Keratinocyte (primary cell): ENCODE data around the gene TLCD3B. TPM values are rescaled to one million over a fixed set of nuclear protein-coding genes. Genes with fewer than 3 reads are reported as not detected.

Experiments
- DNase-seq: peaks from one replicate; pipeline ENCODE4 v3.0.0-alpha.2; 2011; ENCODE audit warnings: low read depth, missing footprints, low spot score
- FAIRE-seq: peaks from 2 replicates; lab custom pipeline; 2011; peaks lifted over from hg19 to GRCh38; lab: Jason Lieb, UNC
- H2AFZ ChIP-seq: 2 replicates; pipeline ENCODE4 v1.6.0; 2012; ENCODE audit warnings: low read length, control low read depth, inconsistent platforms; ENCODE audit not compliant: control insufficient read depth
- H3K27ac ChIP-seq: 2 replicates; pipeline ENCODE4 v1.5.1; 2011; ENCODE audit warnings: low read length; ENCODE audit not compliant: control insufficient read depth, insufficient read depth
- H3K27me3 ChIP-seq: 3 replicates; pipeline ENCODE4 v1.6.0; 2011; ENCODE audit warnings: low read length; ENCODE audit not compliant: control insufficient read depth, insufficient read depth; ENCODE audit errors: extremely low read depth
- H3K36me3 ChIP-seq, 2 experiments: 2 replicates in 1 of 2; 3 replicates in 1 of 2; pipeline ENCODE4 v1.5.1; 2011; ENCODE audit warnings: low read length in 2 of 2, mild to moderate bottlenecking in 1 of 2; ENCODE audit not compliant: control insufficient read depth in 2 of 2, insufficient read depth in 2 of 2; ENCODE audit errors: extremely low read depth in 1 of 2
- H3K4me1 ChIP-seq: 3 replicates; pipeline ENCODE4 v1.5.1; 2011; ENCODE audit warnings: low read length; ENCODE audit not compliant: control insufficient read depth, insufficient read depth; ENCODE audit errors: extremely low read depth
- H3K4me2 ChIP-seq: 3 replicates; pipeline ENCODE4 v1.6.0; 2011; ENCODE audit warnings: low read depth, low read length; ENCODE audit not compliant: control insufficient read depth, insufficient read depth; ENCODE audit errors: extremely low read depth
- H3K4me3 ChIP-seq, 3 experiments: fragments of 200-600 bp in 1 of 3; sonication (generic) in 1 of 3; 2 replicates in 2 of 3; 3 replicates in 1 of 3; pipeline ENCODE4 v1.5.1; 2011 to 2016; ENCODE audit warnings: low read length in 3 of 3, mild to moderate bottlenecking in 3 of 3, control low read depth in 2 of 3, inconsistent platforms in 1 of 3, low read depth in 1 of 3, mixed read lengths in 1 of 3, mixed run types in 1 of 3, moderate library complexity in 1 of 3; ENCODE audit not compliant: control insufficient read depth in 2 of 3, insufficient read depth in 2 of 3; ENCODE audit errors: extremely low read depth in 1 of 3
- H3K79me2 ChIP-seq: 2 replicates; pipeline ENCODE4 v1.6.0; 2012; ENCODE audit warnings: low read length; ENCODE audit not compliant: control insufficient read depth, insufficient read depth
- H3K9ac ChIP-seq: 3 replicates; pipeline ENCODE4 v1.6.0; 2011; ENCODE audit warnings: low read length; ENCODE audit not compliant: control insufficient read depth, insufficient read depth; ENCODE audit errors: extremely low read depth
- H3K9me1 ChIP-seq: 3 replicates; pipeline ENCODE4 v1.6.0; 2011; ENCODE audit warnings: low read length; ENCODE audit not compliant: control insufficient read depth, insufficient read depth; ENCODE audit errors: extremely low read depth
- H3K9me3 ChIP-seq: 2 replicates; pipeline ENCODE4 v1.5.1; 2012; ENCODE audit warnings: low read depth, low read length; ENCODE audit not compliant: control insufficient read depth
- H4K20me1 ChIP-seq: 3 replicates; pipeline ENCODE4 v1.6.0; 2011; ENCODE audit warnings: low read length; ENCODE audit not compliant: control insufficient read depth, insufficient read depth; ENCODE audit errors: extremely low read depth
- EZH2 ChIP-seq: IDR thresholded peaks from one replicate; pipeline ENCODE4 v1.6.1; 2012; ENCODE audit warnings: inconsistent platforms, mild to moderate bottlenecking, low read length, moderate library complexity
- dilution Hi-C: fragments of 300-500 bp; cut with MboI; formaldehyde crosslinking; loops from one replicate; pipeline ENCODE4 v1.7.0; 2020; ENCODE audit warnings: low sequenced_read_pairs; ENCODE audit not compliant: extremely low pct_ligation_motif_present
- polyA plus RNA-seq, 5 experiments: library from polyadenylated mRNA; depleted of rRNA in 3 of 5; stranded (reverse) in 3 of 5; stranded (forward) in 1 of 5; unstranded in 1 of 5; fragments of >200 nt; gene quantifications; 1 replicate in 1 of 5; 2 replicates in 3 of 5; 3 replicates in 1 of 5; pipeline versions ENCODE4 v1.2.1 to v1.2.3, GENCODE V29; 2011 to 2012; ENCODE audit warnings: missing spikeins in 2 of 5, low read depth in 1 of 5, low replicate concordance in 1 of 5
- TF ChIP-seq, protein P1 (sequence below), 3 experiments: IDR thresholded peaks in 1 of 3; conservative IDR thresholded peaks in 1 of 3; optimal IDR thresholded peaks in 1 of 3; 2 replicates in 2 of 3; 3 replicates in 1 of 3; pipeline versions ENCODE3 to v1.5.1; 2011; ENCODE audit warnings: low read length in 3 of 3, mild to moderate bottlenecking in 3 of 3, moderate library complexity in 2 of 3, control low read depth in 1 of 3, inconsistent platforms in 1 of 3; ENCODE audit not compliant: insufficient read depth in 2 of 3; ENCODE audit errors: extremely low read depth in 1 of 3

TLCD3B gene
- polyA plus RNA-seq, 1 donor (not counting 4 experiments of a cell fraction or from before 2014, with no cell fraction given), result not detected

DNA sequence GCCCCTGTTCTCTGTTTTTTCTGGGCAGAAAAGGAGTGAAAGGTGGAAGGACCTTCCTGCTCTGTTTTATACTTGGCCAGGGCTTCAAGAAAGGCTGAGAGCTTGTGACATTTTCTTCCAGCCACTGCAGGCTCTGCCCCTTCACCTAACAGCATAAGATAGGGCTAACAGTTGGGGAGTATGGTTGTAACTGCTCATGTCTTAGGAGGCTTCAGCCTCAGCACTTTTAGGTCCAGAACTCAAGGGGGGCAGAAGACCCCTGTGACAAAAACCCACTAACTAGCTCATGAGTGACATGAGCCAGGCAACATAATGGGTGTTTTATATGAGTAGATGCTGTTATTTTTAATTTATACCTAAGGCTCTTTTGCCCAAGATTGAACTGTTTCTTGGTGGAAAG lies 39.4 kb upstream of the TLCD3B start:
- peaks cover 42 to 50% of the 10 kb centered on the region in 2 experiments for H3K36me3 ChIP-seq
- no peak overlapping the region for H2AFZ ChIP-seq
- no peak overlapping the region for H3K4me2 ChIP-seq
- FAIRE-seq (no peak), DNase-seq (no peak)
- no peaks in the 10 kb centered on the region for H3K9me1 ChIP-seq
- no peak overlapping the region for H3K4me3 ChIP-seq
- H3K9me3 ChIP-seq, result no peaks in the 10 kb centered on the region
- H3K27me3 ChIP-seq, result no peaks in the 10 kb centered on the region
- peaks cover 48% of the 10 kb centered on the region for H3K79me2 ChIP-seq
- TF ChIP-seq EZH2, result no peak
- TF ChIP-seq, protein P1, sequence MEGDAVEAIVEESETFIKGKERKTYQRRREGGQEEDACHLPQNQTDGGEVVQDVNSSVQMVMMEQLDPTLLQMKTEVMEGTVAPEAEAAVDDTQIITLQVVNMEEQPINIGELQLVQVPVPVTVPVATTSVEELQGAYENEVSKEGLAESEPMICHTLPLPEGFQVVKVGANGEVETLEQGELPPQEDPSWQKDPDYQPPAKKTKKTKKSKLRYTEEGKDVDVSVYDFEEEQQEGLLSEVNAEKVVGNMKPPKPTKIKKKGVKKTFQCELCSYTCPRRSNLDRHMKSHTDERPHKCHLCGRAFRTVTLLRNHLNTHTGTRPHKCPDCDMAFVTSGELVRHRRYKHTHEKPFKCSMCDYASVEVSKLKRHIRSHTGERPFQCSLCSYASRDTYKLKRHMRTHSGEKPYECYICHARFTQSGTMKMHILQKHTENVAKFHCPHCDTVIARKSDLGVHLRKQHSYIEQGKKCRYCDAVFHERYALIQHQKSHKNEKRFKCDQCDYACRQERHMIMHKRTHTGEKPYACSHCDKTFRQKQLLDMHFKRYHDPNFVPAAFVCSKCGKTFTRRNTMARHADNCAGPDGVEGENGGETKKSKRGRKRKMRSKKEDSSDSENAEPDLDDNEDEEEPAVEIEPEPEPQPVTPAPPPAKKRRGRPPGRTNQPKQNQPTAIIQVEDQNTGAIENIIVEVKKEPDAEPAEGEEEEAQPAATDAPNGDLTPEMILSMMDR (optimal IDR thresholded peaks at IDR 0.05 in 1 of 3, IDR thresholded peaks at IDR 0.05 in 1 of 3, conservative IDR thresholded peaks at IDR 0.05 in 1 of 3; ENCODE audit: extremely low read depth in 1 of 3, insufficient read depth in 2 of 3, low read length in 3 of 3), result no peak
- no peak overlapping the region for H3K27ac ChIP-seq
- dilution Hi-C loops, result no loop called here
- peaks cover 30% of the 10 kb centered on the region for H3K4me1 ChIP-seq
- no peak overlapping the region for H3K9ac ChIP-seq
- H4K20me1 ChIP-seq, result peaks cover 40% of the 10 kb centered on the region

DNA sequence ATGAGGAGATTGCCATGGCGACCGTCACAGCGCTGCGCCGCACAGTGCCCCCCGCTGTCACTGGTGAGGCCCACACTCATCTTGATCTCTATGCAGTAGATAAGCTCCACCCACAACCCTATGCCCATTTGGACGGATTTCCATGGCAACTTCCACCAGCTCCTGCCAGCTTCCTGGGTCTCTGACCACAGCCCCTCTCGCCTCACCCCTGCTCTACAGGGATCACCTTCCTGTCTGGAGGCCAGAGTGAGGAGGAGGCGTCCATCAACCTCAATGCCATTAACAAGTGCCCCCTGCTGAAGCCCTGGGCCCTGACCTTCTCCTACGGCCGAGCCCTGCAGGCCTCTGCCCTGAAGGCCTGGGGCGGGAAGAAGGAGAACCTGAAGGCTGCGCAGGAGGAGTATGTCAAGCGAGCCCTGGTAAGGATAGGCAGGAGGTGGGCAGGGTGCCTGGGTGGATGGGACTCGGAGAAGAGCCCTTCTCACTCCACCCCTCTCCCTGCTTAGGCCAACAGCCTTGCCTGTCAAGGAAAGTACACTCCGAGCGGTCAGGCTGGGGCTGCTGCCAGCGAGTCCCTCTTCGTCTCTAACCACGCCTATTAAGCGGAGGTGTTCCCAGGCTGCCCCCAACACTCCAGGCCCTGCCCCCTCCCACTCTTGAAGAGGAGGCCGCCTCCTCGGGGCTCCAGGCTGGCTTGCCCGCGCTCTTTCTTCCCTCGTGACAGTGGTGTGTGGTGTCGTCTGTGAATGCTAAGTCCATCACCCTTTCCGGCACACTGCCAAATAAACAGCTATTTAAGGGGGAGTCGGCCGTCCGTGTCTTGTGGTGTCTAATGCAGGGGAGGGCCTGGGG lies 38.8 kb upstream of the TLCD3B start:
- peaks cover 40% of the 10 kb centered on the region for H4K20me1 ChIP-seq
- H3K79me2 ChIP-seq, result peaks cover 48% of the 10 kb centered on the region
- peaks cover 42 to 50% of the 10 kb centered on the region in 2 experiments for H3K36me3 ChIP-seq
- H3K27me3 ChIP-seq, result no peaks in the 10 kb centered on the region
- dilution Hi-C loops, result no loop called here
- H2AFZ ChIP-seq, result no peak overlapping the region
- H3K4me3 ChIP-seq, result no peak overlapping the region
- H3K27ac ChIP-seq, result no peak overlapping the region
- H3K9me1 ChIP-seq, result no peaks in the 10 kb centered on the region
- H3K9me3 ChIP-seq, result no peaks in the 10 kb centered on the region
- no peak for FAIRE-seq
- peaks cover 25% of the 10 kb centered on the region for H3K4me1 ChIP-seq
- H3K9ac ChIP-seq, result no peak overlapping the region
- H3K4me2 ChIP-seq, result no peak overlapping the region
- TF ChIP-seq EZH2, result no peak
- TF ChIP-seq, protein P1 (optimal IDR thresholded peaks at IDR 0.05 in 1 of 3, IDR thresholded peaks at IDR 0.05 in 1 of 3, conservative IDR thresholded peaks at IDR 0.05 in 1 of 3; ENCODE audit: extremely low read depth in 1 of 3, insufficient read depth in 2 of 3, low read length in 3 of 3), result no peak
- DNase-seq, result no peak
